Endothelial cell of umbilical vein (primary cell): ENCODE data around the gene MAPKAP1. TPM values are rescaled to one million over a fixed set of nuclear protein-coding genes. Genes with fewer than 3 reads are reported as not detected.
"Not testable (repeated sequence)": the region's sequence is repeated elsewhere in the genome, so short reads cannot be mapped to it uniquely, and the experiment has no call there.

Experiments
- BruUV-seq: library from RNA; stranded (reverse); fragments of 400-500 nt; replicated peaks from 2 replicates; lab custom pipeline; 2021; lab: Mats Ljungman, UMichigan
- CTCF ChIA-PET: fragments of 300-600, 350-600 bp; sonication (Branson Sonifier 250); formaldehyde crosslinking; loops from one replicate; lab custom pipeline; 2021; ENCODE audit warnings: antibody characterized with exemption, inconsistent platforms; lab: Charles Lee
- POLR2A ChIA-PET: fragments of 300-600, 350-600 bp; sonication (Branson Sonifier 250); formaldehyde crosslinking; loops from one replicate; lab custom pipeline; 2021; ENCODE audit warnings: antibody characterized with exemption, inconsistent platforms; lab: Charles Lee
- DNase-seq: peaks from one replicate; pipeline ENCODE4 v3.0.0-alpha.2; 2011; ENCODE audit warnings: low read depth, low spot score
- FAIRE-seq: peaks from 2 replicates; lab custom pipeline; 2011; peaks lifted over from hg19 to GRCh38; lab: Jason Lieb, UNC
- H2AFZ ChIP-seq: 2 replicates; pipeline ENCODE4 v1.6.0; 2012; ENCODE audit warnings: low read depth, low read length, control low read depth, inconsistent platforms
- H3K27ac ChIP-seq: 2 replicates; pipeline ENCODE4 v1.5.1; 2011; ENCODE audit warnings: low read depth, mild to moderate bottlenecking, control low read depth, low read length, moderate library complexity; ENCODE audit not compliant: insufficient read depth
- H3K27me3 ChIP-seq, 2 experiments: 2 replicates each; pipeline versions ENCODE4 v1.6.0 to v1.6.1; 2011; ENCODE audit warnings: low read length in 2 of 2, mixed read lengths in 1 of 2; ENCODE audit not compliant: control insufficient read depth in 2 of 2, insufficient read depth in 2 of 2
- H3K36me3 ChIP-seq, 2 experiments: 2 replicates in 1 of 2; 3 replicates in 1 of 2; pipeline ENCODE4 v1.5.1; 2011; ENCODE audit warnings: low read length in 2 of 2, mild to moderate bottlenecking in 1 of 2, moderate library complexity in 1 of 2; ENCODE audit not compliant: control insufficient read depth in 2 of 2, insufficient read depth in 2 of 2; ENCODE audit errors: extremely low read depth in 1 of 2
- H3K4me1 ChIP-seq: 3 replicates; pipeline ENCODE4 v1.5.1; 2011; ENCODE audit warnings: mild to moderate bottlenecking, low read length; ENCODE audit not compliant: control insufficient read depth, insufficient read depth; ENCODE audit errors: extremely low read depth
- H3K4me2 ChIP-seq: 2 replicates; pipeline ENCODE4 v1.6.1; 2011; ENCODE audit warnings: low read length, control low read depth, mixed read lengths; ENCODE audit not compliant: insufficient read depth
- H3K4me3 ChIP-seq, 3 experiments: fragments of 200-600 bp in 1 of 3; sonication (generic), shearing (Covaris generic) in 1 of 3; replicated peaks in 1 of 3; 2 replicates each; pipeline ENCODE4 v1.5.1; 2011 to 2016; ENCODE audit warnings: control low read depth in 3 of 3, low read length in 3 of 3, mild to moderate bottlenecking in 2 of 3, inconsistent platforms in 1 of 3, low read depth in 1 of 3, moderate library complexity in 1 of 3; ENCODE audit not compliant: insufficient read depth in 1 of 3
- H3K79me2 ChIP-seq: 2 replicates; pipeline ENCODE4 v1.6.0; 2012; ENCODE audit warnings: low read length, inconsistent platforms; ENCODE audit not compliant: control insufficient read depth, insufficient read depth
- H3K9ac ChIP-seq: replicated peaks from 2 replicates; pipeline ENCODE3; 2011; ENCODE audit warnings: low read length, control low read depth; ENCODE audit not compliant: insufficient read depth; ENCODE audit errors: extremely low read depth
- H3K9me1 ChIP-seq: replicated peaks from 3 replicates; pipeline ENCODE4 v1.6.0; 2011; ENCODE audit warnings: mild to moderate bottlenecking, low read length; ENCODE audit not compliant: control insufficient read depth, insufficient read depth; ENCODE audit errors: extremely low read depth
- H3K9me3 ChIP-seq: replicated peaks from 2 replicates; pipeline ENCODE4 v1.5.1; 2012; ENCODE audit warnings: low read length, inconsistent platforms; ENCODE audit not compliant: control insufficient read depth, insufficient read depth
- H4K20me1 ChIP-seq: replicated peaks from 2 replicates; pipeline ENCODE3; 2011; ENCODE audit warnings: mild to moderate bottlenecking, low read length; ENCODE audit not compliant: control insufficient read depth, insufficient read depth; ENCODE audit errors: extremely low read depth
- GATA2 ChIP-seq: IDR thresholded peaks from 2 replicates; pipeline ENCODE4 v1.7.0; 2011; ENCODE audit warnings: low read depth, mild to moderate bottlenecking, moderate library complexity, mixed read lengths, low read length; ENCODE audit not compliant: insufficient read length, insufficient read depth
- dilution Hi-C: fragments of 300-500 bp; cut with MboI; formaldehyde crosslinking; loops from one replicate; pipeline ENCODE4 v1.15.0; 2019; ENCODE audit warnings: low sequenced_read_pairs; ENCODE audit not compliant: extremely low pct_ligation_motif_present
- intact Hi-C: fragments of 100-400 bp; cut with micrococcal nuclease; formaldehyde crosslinking; loops from one replicate; pipeline ENCODE4 v1.10.0; 2022
- polyA plus RNA-seq, 4 experiments: library from polyadenylated mRNA; depleted of rRNA in 3 of 4; stranded (reverse) in 3 of 4; unstranded in 1 of 4; fragments of >200 nt; gene quantifications; 2 replicates each; pipeline versions ENCODE4 v1.2.1 to v1.2.3, GENCODE V29; 2011 to 2012; ENCODE audit warnings: missing spikeins in 1 of 4
- total RNA-seq: library from RNA; stranded (reverse); gene quantifications from 2 replicates; pipeline ENCODE4 v1.2.3, GENCODE V29; 2021

The MAPKAP1 gene
- total and polyA plus RNA-seq, 2 donors (not counting 3 experiments of a cell fraction or from before 2014, with no cell fraction given), result 61.9 to 99.1 TPM

DNA sequence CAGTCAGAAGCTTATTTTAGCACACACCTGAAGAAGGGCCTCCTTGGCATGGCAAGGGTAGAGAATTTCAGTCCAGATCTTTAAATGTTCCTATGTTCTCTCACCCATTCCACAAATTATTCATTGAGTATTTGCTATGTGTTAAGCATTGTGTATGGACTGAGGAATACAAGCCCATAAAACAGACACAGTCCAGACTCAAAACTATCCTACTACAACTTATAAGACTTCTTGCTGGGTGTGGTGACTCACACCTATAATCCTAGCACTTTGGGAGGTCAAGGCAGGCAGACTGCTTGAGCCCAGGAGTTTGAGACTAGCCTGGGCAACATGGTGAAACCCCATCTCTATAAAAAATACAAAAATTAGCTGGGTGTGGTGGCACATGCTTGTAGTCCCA is 141.0 kb downstream of the MAPKAP1 start:
- H3K4me3 ChIP-seq, H3K9ac ChIP-seq, FAIRE-seq, DNase-seq, BruUV-seq, H4K20me1 ChIP-seq, H3K9me3 ChIP-seq, H3K79me2 ChIP-seq, H3K27me3 ChIP-seq, POLR2A ChIA-PET, H3K4me2 ChIP-seq, H3K36me3 ChIP-seq, H3K9me1 ChIP-seq, H3K4me1 ChIP-seq, H3K27ac ChIP-seq, H2AFZ ChIP-seq, dilution Hi-C loops: not testable (repeated sequence)
- intact Hi-C loops, result loop anchor here (10.0 kb wide), 1 partner anchor 49 kb away; no protein-coding TSS in a partner anchor
- CTCF ChIA-PET, result interaction anchor here (1.5 kb wide), 1 partner anchor 7 kb away, joined by 10 read pairs; no protein-coding TSS in a partner anchor

DNA sequence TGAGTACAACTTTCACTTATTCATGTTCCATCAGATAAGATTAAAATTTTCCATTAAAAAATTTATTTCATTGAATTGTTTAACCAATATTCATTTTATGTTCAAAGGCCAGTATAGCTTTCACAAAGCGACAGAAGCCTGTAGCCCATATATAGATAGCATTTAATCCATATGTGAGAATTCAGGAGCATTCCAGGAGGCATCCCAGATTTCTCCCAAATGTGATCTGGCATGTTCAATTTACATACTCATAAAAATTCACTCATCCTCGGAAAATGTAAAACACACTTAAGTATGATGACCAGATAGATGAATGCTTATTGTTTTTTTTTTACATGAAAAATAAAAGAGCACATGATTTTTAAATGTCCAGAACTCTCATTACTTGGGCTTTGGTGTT is 141.9 kb downstream of the MAPKAP1 start:
- H3K27ac ChIP-seq, result no peak overlapping the region
- H3K9me1 ChIP-seq, result no peaks in the 10 kb centered on the region
- intact Hi-C loops, result loop anchor here (10.0 kb wide), 1 partner anchor 50 kb away; no protein-coding TSS in a partner anchor
- no peak for TF ChIP-seq GATA2
- no peak overlapping the region for H3K9ac ChIP-seq
- BruUV-seq, result no TSS peak
- no peaks in the 10 kb centered on the region for H3K79me2 ChIP-seq
- H2AFZ ChIP-seq, result no peak overlapping the region
- DNase-seq (no peak), FAIRE-seq (no peak)
- no peak overlapping the region for H3K4me3 ChIP-seq
- H3K36me3 ChIP-seq, result no peaks in the 10 kb centered on the region
- ChIA-PET POLR2A (no interaction called here), CTCF (interaction anchor here (0.6 to 0.7 kb wide), 2 partner anchors 48 to 410 kb away, joined by 3 to 4 read pairs; no protein-coding TSS in a partner anchor)
- dilution Hi-C loops, result no loop called here
- H4K20me1 ChIP-seq, result no peaks in the 10 kb centered on the region
- no peaks in the 10 kb centered on the region for H3K27me3 ChIP-seq
- H3K4me1 ChIP-seq, result peaks cover 8% of the 10 kb centered on the region
- no peak overlapping the region for H3K4me2 ChIP-seq
- H3K9me3 ChIP-seq, result no peaks in the 10 kb centered on the region
